ENCODE results near the gene KDELR1. TPM values are rescaled to one million over a fixed set of nuclear protein-coding genes. Genes with fewer than 3 reads are reported as not detected.

The KDELR1 gene
- 10 to 100 TPM; 69.6 to 81.6 TPM for total RNA-seq

GRCh38 chr19:48391100-48392005 lies at the start of gene KDELR1:
TSS of gene KDELR1 (minus strand) at chr19:48391551. CDS start at chr19:48391358, 193 bp downstream.
- ChIA-PET POLR2A (interaction anchor here (0.7 kb wide), 1 partner anchor 179 kb away, joined by 3 read pairs; no protein-coding TSS in a partner anchor), CTCF (interaction anchor here (0.5 to 2.3 kb wide), 32 partner anchors 10 to 1457 kb away, joined by 3 to 25 read pairs (median 4); partner anchors contain the start of genes EMP3, PLA2G4C, PPP1R15A and SYNGR4)
- no peaks in the 10 kb centered on the region for H3K9me3 Mint-ChIP-seq
- peaks cover 19% of the 10 kb centered on the region for H3K36me3 Mint-ChIP-seq (ENCODE audit: low read depth)
- H3K27me3 Mint-ChIP-seq: peaks cover 39% of the 10 kb centered on the region
- H3K4me1 Mint-ChIP-seq: peaks cover 28% of the 10 kb centered on the region
- H3K27ac Mint-ChIP-seq: peak within 1 kb of the TSS; percentile 96
- DNase-seq: peak; percentile 70
- peak within 1 kb of the TSS; percentile 90 for H3K4me3 Mint-ChIP-seq

GRCh38 chr19:48436586-48436985 lies 45.2 kb upstream of the KDELR1 start:
- POLR2A ChIA-PET: no interaction called here
- no peak overlapping the region for H3K4me3 Mint-ChIP-seq
- H3K27ac Mint-ChIP-seq: no peak overlapping the region
- peaks cover 6% of the 10 kb centered on the region for H3K27me3 Mint-ChIP-seq
- H3K9me3 Mint-ChIP-seq: no peaks in the 10 kb centered on the region
- CTCF ChIA-PET: no interaction called here
- H3K4me1 Mint-ChIP-seq: no peaks in the 10 kb centered on the region
- H3K36me3 Mint-ChIP-seq (ENCODE audit: low read depth): no peaks in the 10 kb centered on the region
- no peak for DNase-seq

- Mint-ChIP-seq H3K27ac (no peak overlapping the region), H3K27me3 (no peaks in the 10 kb centered on the region), H3K4me3 (no peak overlapping the region), H3K9me3 (no peaks in the 10 kb centered on the region), H3K4me1 (no peaks in the 10 kb centered on the region), H3K36me3 (ENCODE audit: low read depth) (no peaks in the 10 kb centered on the region)
- ChIA-PET CTCF (interaction anchor here (1.1 kb wide), 1 partner anchor 16 kb away, joined by 3 read pairs; no protein-coding TSS in a partner anchor), POLR2A (no interaction called here)
- DNase-seq: no peak
These were observed 42.0 kb upstream of the KDELR1 start for GRCh38 chr19:48433337-48433736.

GRCh38 chr19:48428670-48429069 lies 37.3 kb upstream of the KDELR1 start:
- peaks cover 6% of the 10 kb centered on the region for H3K27me3 Mint-ChIP-seq
- H3K9me3 Mint-ChIP-seq: no peaks in the 10 kb centered on the region
- no peak for DNase-seq
- no peaks in the 10 kb centered on the region for H3K36me3 Mint-ChIP-seq (ENCODE audit: low read depth)
- ChIA-PET CTCF (interaction anchor here (0.8 kb wide), 1 partner anchor 12 kb away, joined by 3 read pairs; no protein-coding TSS in a partner anchor), POLR2A (no interaction called here)
- H3K27ac Mint-ChIP-seq: no peak overlapping the region
- no peak overlapping the region for H3K4me3 Mint-ChIP-seq
- peaks cover 5% of the 10 kb centered on the region for H3K4me1 Mint-ChIP-seq

GRCh38 chr19:48424694-48425219 lies 33.4 kb upstream of the KDELR1 start:
- H3K27ac Mint-ChIP-seq: no peak overlapping the region
- no peak overlapping the region for H3K4me3 Mint-ChIP-seq
- peaks cover 8% of the 10 kb centered on the region for H3K27me3 Mint-ChIP-seq
- H3K4me1 Mint-ChIP-seq: peaks cover 5% of the 10 kb centered on the region
- CTCF ChIA-PET: no interaction called here
- no peaks in the 10 kb centered on the region for H3K36me3 Mint-ChIP-seq (ENCODE audit: low read depth)
- no peak for DNase-seq
- no peaks in the 10 kb centered on the region for H3K9me3 Mint-ChIP-seq
- POLR2A ChIA-PET: no interaction called here

GRCh38 chr19:48421548-48421947 lies 30.2 kb upstream of the KDELR1 start:
- no peaks in the 10 kb centered on the region for H3K9me3 Mint-ChIP-seq
- ChIA-PET POLR2A (no interaction called here), CTCF (interaction anchor here (0.6 kb wide), 1 partner anchor 946 kb away, joined by 3 read pairs; no protein-coding TSS in a partner anchor)
- DNase-seq: no peak
- H3K36me3 Mint-ChIP-seq (ENCODE audit: low read depth): no peaks in the 10 kb centered on the region
- peaks cover 20% of the 10 kb centered on the region for H3K4me1 Mint-ChIP-seq
- H3K27ac Mint-ChIP-seq: no peak overlapping the region
- H3K4me3 Mint-ChIP-seq: no peak overlapping the region
- H3K27me3 Mint-ChIP-seq: peaks cover 12% of the 10 kb centered on the region

GRCh38 chr19:48419158-48419920 lies 28.0 kb upstream of the KDELR1 start:
- DNase-seq: peak; percentile 70
- H3K27ac Mint-ChIP-seq: peak overlapping the region; percentile 71
- peak overlapping the region; percentile 65 for H3K4me3 Mint-ChIP-seq
- H3K36me3 Mint-ChIP-seq (ENCODE audit: low read depth): no peaks in the 10 kb centered on the region
- ChIA-PET POLR2A (no interaction called here), CTCF (interaction anchor here (0.6 to 1.5 kb wide), 2 partner anchors 67 to 95 kb away, joined by 3 to 4 read pairs; no protein-coding TSS in a partner anchor)
- H3K27me3 Mint-ChIP-seq: peaks cover 24% of the 10 kb centered on the region
- peaks cover 27% of the 10 kb centered on the region for H3K4me1 Mint-ChIP-seq
- no peaks in the 10 kb centered on the region for H3K9me3 Mint-ChIP-seq

GRCh38 chr19:48418317-48419064 lies 27.1 kb upstream of the KDELR1 start:
- H3K27ac Mint-ChIP-seq: peak overlapping the region; percentile 71
- H3K4me3 Mint-ChIP-seq: peak overlapping the region; percentile 65
- DNase-seq: no peak
- peaks cover 30% of the 10 kb centered on the region for H3K27me3 Mint-ChIP-seq
- H3K9me3 Mint-ChIP-seq: no peaks in the 10 kb centered on the region
- ChIA-PET CTCF (interaction anchor here (0.6 to 1.3 kb wide), 2 partner anchors 28 to 66 kb away, joined by 4 to 5 read pairs; partner anchors contain the start of gene KDELR1), POLR2A (no interaction called here)
- H3K4me1 Mint-ChIP-seq: peaks cover 34% of the 10 kb centered on the region
- H3K36me3 Mint-ChIP-seq (ENCODE audit: low read depth): no peaks in the 10 kb centered on the region

GRCh38 chr19:48417421-48417820 lies 26.1 kb upstream of the KDELR1 start:
- no peaks in the 10 kb centered on the region for H3K9me3 Mint-ChIP-seq
- CTCF ChIA-PET: interaction anchor here (0.6 to 1.3 kb wide), 4 partner anchors 14 to 162 kb away, joined by 3 to 5 read pairs (median 3); partner anchors contain the start of gene KDELR1
- no peak overlapping the region for H3K4me3 Mint-ChIP-seq
- no peaks in the 10 kb centered on the region for H3K36me3 Mint-ChIP-seq (ENCODE audit: low read depth)
- POLR2A ChIA-PET: no interaction called here
- H3K27me3 Mint-ChIP-seq: peaks cover 32% of the 10 kb centered on the region
- H3K27ac Mint-ChIP-seq: no peak overlapping the region
- DNase-seq: no peak
- H3K4me1 Mint-ChIP-seq: peaks cover 34% of the 10 kb centered on the region

GRCh38 chr19:48415806-48416221 lies 24.5 kb upstream of the KDELR1 start:
- ChIA-PET POLR2A (no interaction called here), CTCF (interaction anchor here (1.0 to 1.3 kb wide), 2 partner anchors 24 to 77 kb away, joined by 4 read pairs; partner anchors contain the start of gene KDELR1)
- no peak overlapping the region for H3K4me3 Mint-ChIP-seq
- DNase-seq: no peak
- peaks cover 34% of the 10 kb centered on the region for H3K4me1 Mint-ChIP-seq
- H3K9me3 Mint-ChIP-seq: no peaks in the 10 kb centered on the region
- no peaks in the 10 kb centered on the region for H3K36me3 Mint-ChIP-seq (ENCODE audit: low read depth)
- H3K27ac Mint-ChIP-seq: peak overlapping the region; percentile 19
- H3K27me3 Mint-ChIP-seq: peaks cover 32% of the 10 kb centered on the region

GRCh38 chr19:48415395-48415794 lies 24.0 kb upstream of the KDELR1 start:
- Mint-ChIP-seq H3K4me3 (peak overlapping the region; percentile 38), H3K27ac (no peak overlapping the region), H3K4me1 (peaks cover 34% of the 10 kb centered on the region), H3K27me3 (peaks cover 32% of the 10 kb centered on the region), H3K36me3 (ENCODE audit: low read depth) (no peaks in the 10 kb centered on the region), H3K9me3 (no peaks in the 10 kb centered on the region)
- CTCF ChIA-PET: interaction anchor here (1.0 to 1.9 kb wide), 4 partner anchors 9 to 78 kb away, joined by 3 to 7 read pairs (median 4); partner anchors contain the start of gene KDELR1
- POLR2A ChIA-PET: no interaction called here
- DNase-seq: peak; percentile 80
